Mammary epithelial cell (primary cell): ENCODE measurements around the gene SH3GLB1.

ENCODE experiments used
- EZH2 ChIP-seq: IDR thresholded peaks from 2 replicates; pipeline ENCODE4 v1.6.1; 2012; ENCODE audit warnings: low read length, inconsistent platforms, borderline replicate concordance
- TF ChIP-seq, protein P1 (sequence below), 2 donors: IDR thresholded peaks in 1 of 2; conservative IDR thresholded peaks in 1 of 2; 2 replicates each; pipeline ENCODE4 v1.5.1; 2011 to 2012; ENCODE audit warnings: inconsistent platforms in 2 of 2, low read length in 2 of 2, mild to moderate bottlenecking in 2 of 2, control low read depth in 1 of 2, low read depth in 1 of 2; ENCODE audit not compliant: insufficient read depth in 1 of 2; ENCODE audit errors: extremely low read depth in 1 of 2

DNA sequence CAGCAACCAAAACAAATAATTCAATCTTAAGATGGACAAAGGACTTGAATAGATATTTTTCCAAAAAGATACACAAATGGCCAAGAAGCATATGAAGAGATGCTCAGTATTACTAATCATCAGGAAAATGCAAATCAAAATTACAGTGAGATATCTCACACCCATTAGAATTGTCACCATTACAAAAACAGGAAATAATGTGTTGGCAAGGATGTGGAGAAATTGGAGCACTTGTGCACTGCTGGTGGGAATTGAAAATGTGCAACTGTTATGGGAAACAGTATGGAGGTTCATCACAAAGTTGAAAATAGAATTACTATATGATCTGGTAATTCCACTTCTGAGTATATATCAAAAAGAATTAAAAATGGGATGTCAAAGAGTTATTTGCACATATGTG is 83.2 kb downstream of the SH3GLB1 start:
- TF ChIP-seq, protein P1, sequence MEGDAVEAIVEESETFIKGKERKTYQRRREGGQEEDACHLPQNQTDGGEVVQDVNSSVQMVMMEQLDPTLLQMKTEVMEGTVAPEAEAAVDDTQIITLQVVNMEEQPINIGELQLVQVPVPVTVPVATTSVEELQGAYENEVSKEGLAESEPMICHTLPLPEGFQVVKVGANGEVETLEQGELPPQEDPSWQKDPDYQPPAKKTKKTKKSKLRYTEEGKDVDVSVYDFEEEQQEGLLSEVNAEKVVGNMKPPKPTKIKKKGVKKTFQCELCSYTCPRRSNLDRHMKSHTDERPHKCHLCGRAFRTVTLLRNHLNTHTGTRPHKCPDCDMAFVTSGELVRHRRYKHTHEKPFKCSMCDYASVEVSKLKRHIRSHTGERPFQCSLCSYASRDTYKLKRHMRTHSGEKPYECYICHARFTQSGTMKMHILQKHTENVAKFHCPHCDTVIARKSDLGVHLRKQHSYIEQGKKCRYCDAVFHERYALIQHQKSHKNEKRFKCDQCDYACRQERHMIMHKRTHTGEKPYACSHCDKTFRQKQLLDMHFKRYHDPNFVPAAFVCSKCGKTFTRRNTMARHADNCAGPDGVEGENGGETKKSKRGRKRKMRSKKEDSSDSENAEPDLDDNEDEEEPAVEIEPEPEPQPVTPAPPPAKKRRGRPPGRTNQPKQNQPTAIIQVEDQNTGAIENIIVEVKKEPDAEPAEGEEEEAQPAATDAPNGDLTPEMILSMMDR (conservative IDR thresholded peaks at IDR 0.05 in 1 of 2, IDR thresholded peaks at IDR 0.05 in 1 of 2; ENCODE audit: extremely low read depth in 1 of 2, insufficient read depth in 1 of 2, low read depth in 1 of 2, low read length in 2 of 2): no peak
- TF ChIP-seq EZH2: no peak
